Vagina (tissue), 2 donors: ENCODE measurements around the gene SIX4. TPM values are rescaled to one million over a fixed set of nuclear protein-coding genes. Genes with fewer than 3 reads are reported as not detected.

Experiments used
- DNase-seq, 2 donors: peaks; one replicate each; pipeline ENCODE4 v3.0.0-alpha.2; 2017; ENCODE audit errors: extremely low spot score in 2 of 2
- H3K27ac ChIP-seq: fragments of 200-600 bp; sonication (generic); one replicate; pipeline ENCODE4 v1.5.1; 2019
- H3K27me3 ChIP-seq: fragments of 200-600 bp; sonication (generic); one replicate; pipeline ENCODE4 v1.5.1; 2019
- H3K36me3 ChIP-seq, 2 donors: fragments of 200-600 bp; sonication (generic); one replicate each; pipeline ENCODE4 v1.5.1; 2017 to 2019
- H3K4me1 ChIP-seq: fragments of 200-600 bp; sonication (generic); one replicate; pipeline ENCODE4 v1.5.1; 2019
- H3K4me3 ChIP-seq, 2 donors: fragments of 200-600 bp; sonication (generic); 1 replicate in 1 of 2; 2 replicates in 1 of 2; pipeline ENCODE4 v1.5.1; 2016 to 2019
- H3K9me3 ChIP-seq: fragments of 200-600 bp; sonication (generic); one replicate; pipeline ENCODE4 v1.5.1; 2019
- POLR2A ChIP-seq, 2 donors: fragments of 450-650 bp; IDR thresholded peaks; one replicate each; pipeline ENCODE4 v1.6.1; 2017; ENCODE audit warnings: antibody characterized with exemption in 2 of 2, mild to moderate bottlenecking in 2 of 2, moderate library complexity in 2 of 2
- POLR2AphosphoS5 ChIP-seq, 2 donors: sonication (generic); formaldehyde crosslinking; IDR thresholded peaks; one replicate each; pipeline ENCODE4 v1.9.0; 2017; ENCODE audit warnings: antibody characterized with exemption in 2 of 2, mild to moderate bottlenecking in 2 of 2, low read depth in 1 of 2; ENCODE audit not compliant: insufficient read depth in 1 of 2
- intact Hi-C: fragments of 100-400 bp; cut with DNase I; formaldehyde crosslinking; loops from one replicate; pipeline ENCODE4 v1.15.1; 2023
- total RNA-seq: library from RNA; depleted of rRNA; stranded (reverse); fragments of >200 nt; gene quantifications from one replicate; pipeline ENCODE4 v1.2.3, GENCODE V29; 2016
- TF ChIP-seq, protein P1 (sequence below), 3 experiments: fragments of 450-650 bp in 2 of 3; fragments of 200-600 bp in 1 of 3; sonication (generic) in 1 of 3; IDR thresholded peaks; one replicate each; pipeline ENCODE4 v1.5.1; 2017 to 2019; ENCODE audit warnings: antibody characterized with exemption in 3 of 3, mild to moderate bottlenecking in 2 of 3, moderate library complexity in 2 of 3

The SIX4 gene
- total RNA-seq, 1 donor from 2014 or later, result 1.5 TPM

DNA sequence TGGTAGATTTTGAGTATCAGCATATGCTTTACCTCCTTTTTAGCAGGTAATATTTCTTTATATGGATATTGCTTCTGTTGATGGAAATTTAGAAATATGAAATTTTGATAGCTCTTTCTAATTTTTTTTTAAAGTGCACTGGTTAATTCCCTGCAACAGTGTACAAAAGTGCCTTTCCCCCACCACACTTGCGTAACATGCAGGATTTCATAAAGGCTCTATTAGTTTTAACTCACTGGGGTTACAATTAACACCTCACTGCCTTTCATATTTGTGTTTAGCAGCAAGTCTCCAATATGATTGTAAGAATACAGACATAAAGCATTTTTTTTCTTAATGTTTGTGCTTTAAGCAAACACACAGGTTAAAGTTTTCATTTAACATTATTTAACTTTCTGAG lies 36.1 kb upstream of the SIX4 start:
- intact Hi-C loops, result no loop called here
- no peaks in the 10 kb centered on the region for H3K36me3 ChIP-seq
- no peak overlapping the region for H3K4me3 ChIP-seq
- H3K9me3 ChIP-seq, result no peaks in the 10 kb centered on the region
- no peak for DNase-seq
- no peak for TF ChIP-seq POLR2AphosphoS5 (IDR thresholded peaks at IDR 0.05; ENCODE audit: insufficient read depth in 1 of 2, low read depth in 1 of 2)
- TF ChIP-seq, protein P1, sequence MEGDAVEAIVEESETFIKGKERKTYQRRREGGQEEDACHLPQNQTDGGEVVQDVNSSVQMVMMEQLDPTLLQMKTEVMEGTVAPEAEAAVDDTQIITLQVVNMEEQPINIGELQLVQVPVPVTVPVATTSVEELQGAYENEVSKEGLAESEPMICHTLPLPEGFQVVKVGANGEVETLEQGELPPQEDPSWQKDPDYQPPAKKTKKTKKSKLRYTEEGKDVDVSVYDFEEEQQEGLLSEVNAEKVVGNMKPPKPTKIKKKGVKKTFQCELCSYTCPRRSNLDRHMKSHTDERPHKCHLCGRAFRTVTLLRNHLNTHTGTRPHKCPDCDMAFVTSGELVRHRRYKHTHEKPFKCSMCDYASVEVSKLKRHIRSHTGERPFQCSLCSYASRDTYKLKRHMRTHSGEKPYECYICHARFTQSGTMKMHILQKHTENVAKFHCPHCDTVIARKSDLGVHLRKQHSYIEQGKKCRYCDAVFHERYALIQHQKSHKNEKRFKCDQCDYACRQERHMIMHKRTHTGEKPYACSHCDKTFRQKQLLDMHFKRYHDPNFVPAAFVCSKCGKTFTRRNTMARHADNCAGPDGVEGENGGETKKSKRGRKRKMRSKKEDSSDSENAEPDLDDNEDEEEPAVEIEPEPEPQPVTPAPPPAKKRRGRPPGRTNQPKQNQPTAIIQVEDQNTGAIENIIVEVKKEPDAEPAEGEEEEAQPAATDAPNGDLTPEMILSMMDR (IDR thresholded peaks at IDR 0.05), result no peak
- no peak overlapping the region for H3K27ac ChIP-seq
- H3K4me1 ChIP-seq, result peaks cover 15% of the 10 kb centered on the region
- H3K27me3 ChIP-seq, result no peaks in the 10 kb centered on the region

DNA sequence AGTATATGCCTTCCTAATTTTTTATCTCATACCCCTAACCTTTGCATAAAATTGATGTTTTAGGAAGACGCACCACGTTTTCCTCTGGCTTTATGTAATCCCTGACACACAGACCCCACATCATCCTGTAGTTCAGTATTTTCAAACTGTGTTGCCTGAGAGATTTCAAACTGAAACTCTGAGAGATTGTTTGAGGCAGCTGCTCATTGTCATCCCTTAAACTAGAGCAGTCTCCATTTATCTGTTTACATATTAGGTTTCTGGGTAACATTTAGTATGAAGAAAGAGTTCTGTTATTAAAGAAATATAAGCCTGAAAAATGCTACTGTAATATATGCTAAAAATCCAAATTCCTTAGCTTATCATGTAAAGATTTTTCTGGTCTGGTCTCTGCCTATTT lies 34.7 kb upstream of the SIX4 start:
- TF ChIP-seq, protein P1 (IDR thresholded peaks at IDR 0.05), result no peak
- TF ChIP-seq POLR2A (IDR thresholded peaks at IDR 0.05) (no peak), POLR2AphosphoS5 (IDR thresholded peaks at IDR 0.05; ENCODE audit: insufficient read depth in 1 of 2, low read depth in 1 of 2) (no peak)
- intact Hi-C loops, result no loop called here
- H3K36me3 ChIP-seq, result no peaks in the 10 kb centered on the region
- peaks cover 15% of the 10 kb centered on the region for H3K4me1 ChIP-seq
- DNase-seq, result no peak
- no peak overlapping the region for H3K4me3 ChIP-seq
- no peaks in the 10 kb centered on the region for H3K9me3 ChIP-seq
- H3K27me3 ChIP-seq, result no peaks in the 10 kb centered on the region
- no peak overlapping the region for H3K27ac ChIP-seq

DNA sequence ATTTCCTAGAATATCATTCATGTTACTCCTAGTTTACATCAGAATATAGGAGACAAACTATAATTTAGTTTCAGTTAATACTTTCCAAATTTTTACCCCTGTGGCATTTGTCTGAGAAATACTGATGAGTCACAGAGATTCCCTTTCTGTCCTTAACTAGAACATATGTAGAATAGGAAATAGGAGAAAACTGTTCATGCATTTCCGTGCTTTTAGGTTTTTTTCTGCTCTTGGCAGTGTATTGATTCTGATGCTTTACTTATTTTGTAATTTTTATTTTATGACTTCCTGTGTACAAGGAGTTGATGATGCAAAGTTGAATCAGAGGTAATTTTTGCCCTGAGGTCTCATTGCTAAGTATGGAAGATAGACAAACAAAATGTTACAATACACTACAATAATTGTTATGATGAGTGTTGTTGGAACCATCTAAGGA lies 33.4 kb upstream of the SIX4 start:
- intact Hi-C loops, result no loop called here
- Histone ChIP-seq H3K4me3 (no peak overlapping the region), H3K27me3 (no peaks in the 10 kb centered on the region), H3K36me3 (no peaks in the 10 kb centered on the region), H3K9me3 (no peaks in the 10 kb centered on the region), H3K27ac (no peak overlapping the region), H3K4me1 (peaks cover 15% of the 10 kb centered on the region)
- no peak for TF ChIP-seq POLR2A (IDR thresholded peaks at IDR 0.05)
- TF ChIP-seq, protein P1 (IDR thresholded peaks at IDR 0.05), result no peak
- TF ChIP-seq POLR2AphosphoS5 (IDR thresholded peaks at IDR 0.05; ENCODE audit: insufficient read depth in 1 of 2, low read depth in 1 of 2), result no peak
- no peak for DNase-seq

DNA sequence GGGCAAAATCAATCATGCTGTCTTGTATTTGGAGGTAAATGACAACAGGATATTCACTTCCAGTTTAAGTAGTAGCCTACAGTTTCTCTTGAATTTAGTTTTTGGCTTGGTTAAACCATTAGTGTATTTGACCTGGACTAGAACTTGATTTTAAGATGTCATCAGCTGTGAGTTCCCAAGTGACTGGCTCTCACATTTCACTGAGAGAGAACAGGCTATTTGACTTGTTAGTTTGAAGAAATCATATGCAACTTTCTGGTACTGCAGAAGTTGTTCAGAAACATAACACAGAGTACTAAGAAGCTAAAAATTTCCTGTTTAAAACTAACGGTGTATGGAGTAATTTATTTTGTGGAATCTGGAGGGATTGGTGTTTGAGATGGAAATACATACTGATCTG lies 32.7 kb upstream of the SIX4 start:
- H3K27me3 ChIP-seq, result no peaks in the 10 kb centered on the region

More for the DNA sequence above, 32.7 kb upstream of the SIX4 start:
- Histone ChIP-seq H3K9me3 (no peaks in the 10 kb centered on the region), H3K4me1 (peaks cover 15% of the 10 kb centered on the region), H3K4me3 (no peak overlapping the region), H3K36me3 (no peaks in the 10 kb centered on the region), H3K27ac (no peak overlapping the region)
- DNase-seq, result no peak
- intact Hi-C loops, result no loop called here
- TF ChIP-seq, protein P1 (IDR thresholded peaks at IDR 0.05), result no peak
- no peak for TF ChIP-seq POLR2A (IDR thresholded peaks at IDR 0.05)
- no peak for TF ChIP-seq POLR2AphosphoS5 (IDR thresholded peaks at IDR 0.05; ENCODE audit: insufficient read depth in 1 of 2, low read depth in 1 of 2)
